Measurements from ENCODE around the gene PSRC1.

PSRC1 gene

DNA sequence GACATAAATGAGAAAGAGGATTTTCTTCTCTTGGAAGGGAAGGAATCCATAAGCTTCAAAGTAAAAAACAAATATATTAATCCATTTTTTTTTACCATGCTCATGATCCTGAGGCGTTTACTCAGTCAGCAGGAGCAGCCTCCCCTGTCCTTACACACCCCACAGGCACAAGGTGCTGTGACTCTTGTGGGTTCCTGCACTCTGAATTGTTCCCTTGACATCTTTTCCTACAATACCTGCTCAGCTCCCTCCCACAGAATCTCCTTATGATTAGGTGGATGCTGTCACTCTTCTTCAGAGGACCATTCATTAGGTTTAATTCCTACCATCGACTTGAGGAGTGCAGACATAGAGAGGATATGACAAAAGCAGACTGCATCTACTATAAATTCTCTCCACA, 10.1 kb upstream of the PSRC1 start:
- Histone ChIP-seq H3K79me2 (ENCODE audit: insufficient read depth, low read length) (no peaks in the 10 kb centered on the region), H4K20me1 (ENCODE audit: insufficient read depth, low read length) (no peaks in the 10 kb centered on the region), H3K4me1 (ENCODE audit: insufficient read depth, low read length, severe bottlenecking) (no peaks in the 10 kb centered on the region), H3K9ac (ENCODE audit: low read length) (no peak overlapping the region), H3K27ac (ENCODE audit: low read depth, low read length, poor library complexity, severe bottlenecking) (no peak overlapping the region), H3K27me3 (ENCODE audit: insufficient read depth, low read length) (no peaks in the 10 kb centered on the region), H3K36me3 (ENCODE audit: insufficient read depth, low read length) (no peaks in the 10 kb centered on the region), H3F3A (ENCODE audit: insufficient read depth, low read length) (no peaks in the 10 kb centered on the region), H3K4me2 (ENCODE audit: low read length) (no peak overlapping the region), H3K9me3 (ENCODE audit: low read length) (no peaks in the 10 kb centered on the region), H3K9me2 (ENCODE audit: low read depth, low read length) (no peaks in the 10 kb centered on the region), H3K4me3 (ENCODE audit: low read depth, low read length, poor library complexity, severe bottlenecking) (no peak overlapping the region), H2AFZ (ENCODE audit: low read length) (no peak overlapping the region)
- TF ChIP-seq, protein P1, sequence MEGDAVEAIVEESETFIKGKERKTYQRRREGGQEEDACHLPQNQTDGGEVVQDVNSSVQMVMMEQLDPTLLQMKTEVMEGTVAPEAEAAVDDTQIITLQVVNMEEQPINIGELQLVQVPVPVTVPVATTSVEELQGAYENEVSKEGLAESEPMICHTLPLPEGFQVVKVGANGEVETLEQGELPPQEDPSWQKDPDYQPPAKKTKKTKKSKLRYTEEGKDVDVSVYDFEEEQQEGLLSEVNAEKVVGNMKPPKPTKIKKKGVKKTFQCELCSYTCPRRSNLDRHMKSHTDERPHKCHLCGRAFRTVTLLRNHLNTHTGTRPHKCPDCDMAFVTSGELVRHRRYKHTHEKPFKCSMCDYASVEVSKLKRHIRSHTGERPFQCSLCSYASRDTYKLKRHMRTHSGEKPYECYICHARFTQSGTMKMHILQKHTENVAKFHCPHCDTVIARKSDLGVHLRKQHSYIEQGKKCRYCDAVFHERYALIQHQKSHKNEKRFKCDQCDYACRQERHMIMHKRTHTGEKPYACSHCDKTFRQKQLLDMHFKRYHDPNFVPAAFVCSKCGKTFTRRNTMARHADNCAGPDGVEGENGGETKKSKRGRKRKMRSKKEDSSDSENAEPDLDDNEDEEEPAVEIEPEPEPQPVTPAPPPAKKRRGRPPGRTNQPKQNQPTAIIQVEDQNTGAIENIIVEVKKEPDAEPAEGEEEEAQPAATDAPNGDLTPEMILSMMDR (IDR thresholded peaks at IDR 0.05; ENCODE audit: low read length), result no peak
- TF ChIP-seq EZH2 (IDR thresholded peaks at IDR 0.05; ENCODE audit: borderline replicate concordance, low read length), result no peak

- Histone ChIP-seq H3K4me1 (ENCODE audit: insufficient read depth, low read length, severe bottlenecking) (no peaks in the 10 kb centered on the region), H2AFZ (ENCODE audit: low read length) (no peak overlapping the region), H3K4me2 (ENCODE audit: low read length) (no peak overlapping the region), H3K9ac (ENCODE audit: low read length) (no peak overlapping the region), H3K9me2 (ENCODE audit: low read depth, low read length) (no peaks in the 10 kb centered on the region), H3K4me3 (ENCODE audit: low read depth, low read length, poor library complexity, severe bottlenecking) (no peak overlapping the region), H3K36me3 (ENCODE audit: insufficient read depth, low read length) (no peaks in the 10 kb centered on the region), H3F3A (ENCODE audit: insufficient read depth, low read length) (no peaks in the 10 kb centered on the region), H3K79me2 (ENCODE audit: insufficient read depth, low read length) (no peaks in the 10 kb centered on the region), H3K27ac (ENCODE audit: low read depth, low read length, poor library complexity, severe bottlenecking) (no peak overlapping the region), H4K20me1 (ENCODE audit: insufficient read depth, low read length) (no peaks in the 10 kb centered on the region), H3K27me3 (ENCODE audit: insufficient read depth, low read length) (no peaks in the 10 kb centered on the region), H3K9me3 (ENCODE audit: low read length) (no peaks in the 10 kb centered on the region)
- no peak for TF ChIP-seq EZH2 (IDR thresholded peaks at IDR 0.05; ENCODE audit: borderline replicate concordance, low read length)
- TF ChIP-seq, protein P1 (IDR thresholded peaks at IDR 0.05; ENCODE audit: low read length), result no peak
Measured at GRCh38 chr1:109292364-109292763, 9.4 kb upstream of the PSRC1 start.

DNA sequence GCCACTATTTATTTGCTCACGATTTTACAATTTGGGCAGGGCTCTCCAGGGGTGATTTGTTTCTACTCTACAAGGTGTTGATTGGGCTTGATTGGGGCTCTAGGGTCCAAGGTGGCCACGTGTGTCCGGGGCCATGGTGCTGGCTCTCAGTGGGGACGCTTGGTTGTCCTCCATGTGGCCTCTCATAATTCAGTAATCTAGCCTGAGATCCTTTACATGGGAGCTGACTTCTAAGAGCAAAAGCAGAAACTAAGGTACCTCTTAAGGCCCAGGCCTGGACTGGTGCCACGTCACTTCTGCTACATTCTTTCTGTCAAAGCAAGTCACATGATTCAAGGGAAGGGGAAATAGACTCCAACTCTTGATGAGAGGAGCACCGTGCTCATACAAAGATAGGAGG, 8.1 kb upstream of the PSRC1 start:
- Histone ChIP-seq H2AFZ (ENCODE audit: low read length) (no peak overlapping the region), H3K4me2 (ENCODE audit: low read length) (no peak overlapping the region), H3K79me2 (ENCODE audit: insufficient read depth, low read length) (no peaks in the 10 kb centered on the region), H3K27ac (ENCODE audit: low read depth, low read length, poor library complexity, severe bottlenecking) (no peak overlapping the region), H3K9me3 (ENCODE audit: low read length) (no peaks in the 10 kb centered on the region), H3F3A (ENCODE audit: insufficient read depth, low read length) (no peaks in the 10 kb centered on the region), H3K9me2 (ENCODE audit: low read depth, low read length) (no peaks in the 10 kb centered on the region), H3K4me3 (ENCODE audit: low read depth, low read length, poor library complexity, severe bottlenecking) (no peak overlapping the region), H3K4me1 (ENCODE audit: insufficient read depth, low read length, severe bottlenecking) (no peaks in the 10 kb centered on the region), H4K20me1 (ENCODE audit: insufficient read depth, low read length) (no peaks in the 10 kb centered on the region), H3K27me3 (ENCODE audit: insufficient read depth, low read length) (no peaks in the 10 kb centered on the region), H3K36me3 (ENCODE audit: insufficient read depth, low read length) (no peaks in the 10 kb centered on the region), H3K9ac (ENCODE audit: low read length) (no peak overlapping the region)
- TF ChIP-seq, protein P1 (IDR thresholded peaks at IDR 0.05; ENCODE audit: low read length), result no peak
- no peak for TF ChIP-seq EZH2 (IDR thresholded peaks at IDR 0.05; ENCODE audit: borderline replicate concordance, low read length)
